ENCODE data around the gene MET. TPM values are rescaled to one million over a fixed set of nuclear protein-coding genes. Genes with fewer than 3 reads are reported as not detected.

The MET gene
- total and polyA plus RNA-seq, 10 donors = 0.68 to 28.8 (median 19.1) TPM

DNA sequence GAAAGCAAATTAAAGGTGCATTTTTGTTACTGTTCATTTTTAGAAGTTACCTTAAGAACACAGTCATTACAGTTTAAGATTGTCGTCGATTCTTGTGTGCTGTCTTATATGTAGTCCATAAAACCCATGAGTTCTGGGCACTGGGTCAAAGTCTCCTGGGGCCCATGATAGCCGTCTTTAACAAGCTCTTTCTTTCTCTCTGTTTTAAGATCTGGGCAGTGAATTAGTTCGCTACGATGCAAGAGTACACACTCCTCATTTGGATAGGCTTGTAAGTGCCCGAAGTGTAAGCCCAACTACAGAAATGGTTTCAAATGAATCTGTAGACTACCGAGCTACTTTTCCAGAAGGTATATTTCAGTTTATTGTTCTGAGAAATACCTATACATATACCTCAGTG is 99.6 kb downstream of the MET start:
- Histone ChIP-seq H3K27me3 (replicated peaks in 1 of 7) (peaks cover 0 to 6% (median 0%) of the 10 kb centered on the region in 7 donors), H3K4me3 (no peak overlapping the region), H3K4me1 (no peaks in the 10 kb centered on the region), H3K36me3 (no peaks in the 10 kb centered on the region), H3K9me3 (no peaks in the 10 kb centered on the region), H3K27ac (no peak overlapping the region)
- intact Hi-C loops (cut with DNase I; ENCODE audit: low total_unique reads) = no loop called here
- TF ChIP-seq, protein P1, sequence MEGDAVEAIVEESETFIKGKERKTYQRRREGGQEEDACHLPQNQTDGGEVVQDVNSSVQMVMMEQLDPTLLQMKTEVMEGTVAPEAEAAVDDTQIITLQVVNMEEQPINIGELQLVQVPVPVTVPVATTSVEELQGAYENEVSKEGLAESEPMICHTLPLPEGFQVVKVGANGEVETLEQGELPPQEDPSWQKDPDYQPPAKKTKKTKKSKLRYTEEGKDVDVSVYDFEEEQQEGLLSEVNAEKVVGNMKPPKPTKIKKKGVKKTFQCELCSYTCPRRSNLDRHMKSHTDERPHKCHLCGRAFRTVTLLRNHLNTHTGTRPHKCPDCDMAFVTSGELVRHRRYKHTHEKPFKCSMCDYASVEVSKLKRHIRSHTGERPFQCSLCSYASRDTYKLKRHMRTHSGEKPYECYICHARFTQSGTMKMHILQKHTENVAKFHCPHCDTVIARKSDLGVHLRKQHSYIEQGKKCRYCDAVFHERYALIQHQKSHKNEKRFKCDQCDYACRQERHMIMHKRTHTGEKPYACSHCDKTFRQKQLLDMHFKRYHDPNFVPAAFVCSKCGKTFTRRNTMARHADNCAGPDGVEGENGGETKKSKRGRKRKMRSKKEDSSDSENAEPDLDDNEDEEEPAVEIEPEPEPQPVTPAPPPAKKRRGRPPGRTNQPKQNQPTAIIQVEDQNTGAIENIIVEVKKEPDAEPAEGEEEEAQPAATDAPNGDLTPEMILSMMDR (IDR thresholded peaks at IDR 0.05 in 8 of 11, conservative IDR thresholded peaks at IDR 0.05 in 3 of 11) = no peak
- TF ChIP-seq POLR2A (IDR thresholded peaks at IDR 0.05) (no peak), POLR2AphosphoS5 (IDR thresholded peaks at IDR 0.05) (no peak)
- DNase-seq = no peak
- WGBS, 5 donors = 88 to 95% (median 93%) methylated on average over 7 of the region's 7 CpGs

DNA sequence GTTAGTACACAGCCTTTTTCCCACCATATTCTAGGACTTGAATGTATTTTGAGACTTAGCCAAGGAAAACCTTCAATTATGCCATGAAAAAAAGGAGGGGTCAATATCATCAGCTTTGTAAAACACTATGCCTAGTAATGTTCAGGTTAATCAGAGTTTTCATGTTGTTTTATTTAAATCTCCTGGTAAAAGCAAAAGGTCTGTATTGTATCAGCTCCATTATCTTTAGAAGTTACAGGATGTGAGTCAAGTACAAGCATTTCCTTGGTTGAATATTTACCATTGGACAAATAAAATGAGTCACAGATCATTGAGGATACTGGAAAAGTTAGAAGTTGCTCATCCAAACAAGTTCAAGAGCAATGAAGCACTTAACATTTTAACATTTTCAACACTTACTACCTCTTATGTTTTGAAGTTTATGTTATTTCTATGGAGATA is 100.4 kb downstream of the MET start:
- Histone ChIP-seq H3K27ac (no peak overlapping the region), H3K9me3 (no peaks in the 10 kb centered on the region), H3K27me3 (replicated peaks in 1 of 7) (peaks cover 0 to 6% (median 0%) of the 10 kb centered on the region in 7 donors), H3K4me3 (no peak overlapping the region), H3K4me1 (no peaks in the 10 kb centered on the region), H3K36me3 (no peaks in the 10 kb centered on the region)
- TF ChIP-seq, protein P1 (IDR thresholded peaks at IDR 0.05 in 8 of 11, conservative IDR thresholded peaks at IDR 0.05 in 3 of 11) = no peak
- TF ChIP-seq POLR2A (IDR thresholded peaks at IDR 0.05) (no peak), POLR2AphosphoS5 (IDR thresholded peaks at IDR 0.05) (no peak)
- no peak for DNase-seq
- intact Hi-C loops (cut with DNase I; ENCODE audit: low total_unique reads) = no loop called here

DNA sequence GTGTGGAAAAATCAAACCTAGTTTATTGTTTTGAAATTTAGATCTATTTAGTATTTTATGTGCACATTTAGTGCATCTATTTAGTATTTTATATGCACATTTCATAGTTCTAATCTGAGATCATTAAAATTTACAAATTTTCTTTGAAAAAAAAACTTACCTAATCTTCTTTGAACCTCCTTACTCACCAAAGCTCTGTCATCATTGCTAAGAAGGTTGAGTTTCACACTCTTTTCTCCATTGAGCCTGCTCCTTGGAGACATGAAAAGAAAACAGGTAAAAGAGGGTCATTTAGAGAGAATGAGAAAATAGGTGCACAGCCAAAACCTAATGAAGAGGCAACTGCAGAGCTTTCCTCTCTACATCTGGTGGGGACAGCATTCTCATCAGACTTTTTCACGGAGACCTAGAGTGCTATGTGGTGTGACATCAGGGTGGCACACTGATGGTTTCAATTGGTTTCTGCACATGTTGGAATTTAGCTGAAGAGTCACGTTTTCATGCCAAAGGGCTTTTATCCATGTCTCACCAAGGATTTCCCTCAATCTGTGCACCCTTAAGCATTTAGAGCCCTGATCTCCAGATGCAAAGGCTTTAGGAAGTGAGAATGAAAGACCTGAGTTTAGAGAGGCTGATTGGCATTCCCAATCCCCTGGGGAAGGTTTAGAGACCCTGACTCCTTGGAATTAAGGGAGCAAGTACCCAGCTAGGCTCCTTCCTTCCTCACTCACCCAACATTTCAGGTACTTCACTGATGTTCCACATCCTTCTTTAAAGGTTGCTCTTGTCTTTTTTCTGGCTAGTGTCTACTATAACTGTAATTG is 101.1 kb downstream of the MET start:
- Histone ChIP-seq H3K9me3 (no peaks in the 10 kb centered on the region), H3K4me1 (no peaks in the 10 kb centered on the region), H3K27me3 (replicated peaks in 1 of 7) (peaks cover 0 to 6% (median 0%) of the 10 kb centered on the region in 7 donors), H3K4me3 (no peak overlapping the region), H3K36me3 (no peaks in the 10 kb centered on the region), H3K27ac (no peak overlapping the region)
- no peak for DNase-seq
- TF ChIP-seq, protein P1 (IDR thresholded peaks at IDR 0.05 in 8 of 11, conservative IDR thresholded peaks at IDR 0.05 in 3 of 11) = no peak
- TF ChIP-seq POLR2A (IDR thresholded peaks at IDR 0.05) (no peak), POLR2AphosphoS5 (IDR thresholded peaks at IDR 0.05) (no peak)
- WGBS, 5 donors = 81 to 89% (median 86%) methylated on average over 2 of the region's 2 CpGs
- intact Hi-C loops (cut with DNase I; ENCODE audit: low total_unique reads) = no loop called here

DNA sequence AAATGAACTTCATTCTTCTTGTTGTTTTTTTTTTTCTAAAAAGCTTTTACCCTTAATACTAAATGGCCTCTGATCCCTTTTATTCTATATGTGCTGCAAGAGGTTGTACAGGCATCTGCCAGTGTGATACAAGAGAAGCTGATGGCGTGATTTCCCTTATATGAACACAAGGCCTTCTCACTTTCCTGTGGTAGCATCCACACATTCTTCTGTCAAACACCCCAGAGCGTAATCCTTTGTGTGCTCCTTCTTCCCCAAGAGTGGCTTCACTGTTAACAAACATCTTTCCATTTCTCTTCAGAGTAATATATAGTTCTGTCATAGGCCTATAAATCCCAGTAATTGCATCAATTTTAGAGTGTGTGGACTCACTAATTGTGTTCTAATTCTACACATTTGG is 104.0 kb downstream of the MET start:
- WGBS, 5 donors = 45 to 97% (median 83%) methylated on average over 2 of the region's 2 CpGs
- no peaks in the 10 kb centered on the region for H3K4me1 ChIP-seq
- no peak for DNase-seq

More for the DNA sequence above, 104.0 kb downstream of the MET start:
- intact Hi-C loops (cut with DNase I; ENCODE audit: low total_unique reads) = no loop called here
- H3K27me3 ChIP-seq (replicated peaks in 1 of 7) = peaks cover 0 to 6% (median 0%) of the 10 kb centered on the region in 7 donors
- no peak overlapping the region for H3K4me3 ChIP-seq
- H3K9me3 ChIP-seq = no peaks in the 10 kb centered on the region
- TF ChIP-seq, protein P1 (IDR thresholded peaks at IDR 0.05 in 8 of 11, conservative IDR thresholded peaks at IDR 0.05 in 3 of 11) = no peak
- TF ChIP-seq POLR2AphosphoS5 (IDR thresholded peaks at IDR 0.05) = no peak
- TF ChIP-seq POLR2A (IDR thresholded peaks at IDR 0.05) = no peak
- peaks cover 0 to 6% (median 0%) of the 10 kb centered on the region in 6 donors for H3K36me3 ChIP-seq
- no peak overlapping the region for H3K27ac ChIP-seq
